ENCODE data around the gene EIF4A3. TPM values are rescaled to one million over a fixed set of nuclear protein-coding genes. Genes with fewer than 3 reads are reported as not detected.
"Not testable (repeated sequence)": the region's sequence is repeated elsewhere in the genome, so short reads cannot be mapped to it uniquely, and the experiment has no call there.

The EIF4A3 gene
- total RNA-seq, 1 donor from 2014 or later: 143 TPM

DNA sequence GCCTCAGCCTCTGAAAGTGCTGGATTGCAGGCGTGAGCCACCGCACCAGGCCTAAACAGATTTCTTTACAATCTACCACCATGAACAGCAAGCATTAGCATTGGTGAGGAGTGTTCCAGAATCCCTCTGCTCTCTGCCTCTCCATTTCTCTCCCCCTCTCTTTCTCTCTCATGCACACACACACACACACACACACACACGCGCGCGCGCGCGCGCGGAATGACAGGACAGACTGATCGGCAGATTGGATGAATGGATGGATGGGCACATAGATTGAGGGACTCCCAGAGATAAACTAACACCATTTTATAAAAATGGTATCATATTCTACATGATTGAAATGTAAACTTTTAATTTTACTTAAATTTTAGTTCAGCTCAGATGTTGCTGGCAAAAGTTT, 26.2 kb upstream of the EIF4A3 start:
- intact Hi-C loops (cut with micrococcal nuclease): no loop called here

DNA sequence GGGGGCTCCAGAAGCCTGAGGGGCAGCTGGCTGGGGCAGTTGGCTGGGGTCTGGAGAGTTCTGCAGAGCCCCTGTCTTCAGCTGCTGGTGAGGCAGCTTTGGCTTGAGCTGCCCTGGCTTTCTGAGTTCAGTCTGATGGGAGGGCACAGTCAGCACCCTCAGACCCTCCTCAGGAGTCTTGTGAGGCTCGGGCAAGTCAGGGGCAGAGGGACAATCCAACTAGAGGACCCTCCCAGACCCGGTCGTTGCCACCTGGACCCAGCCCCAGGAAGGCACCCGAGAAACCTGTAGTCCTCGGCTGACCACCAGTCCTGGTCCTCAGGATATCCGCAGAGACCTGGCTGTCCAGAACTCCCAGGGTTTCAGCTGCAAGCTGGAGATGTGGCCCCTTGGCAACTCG, 24.8 kb upstream of the EIF4A3 start:
- intact Hi-C loops (cut with micrococcal nuclease): no loop called here

DNA sequence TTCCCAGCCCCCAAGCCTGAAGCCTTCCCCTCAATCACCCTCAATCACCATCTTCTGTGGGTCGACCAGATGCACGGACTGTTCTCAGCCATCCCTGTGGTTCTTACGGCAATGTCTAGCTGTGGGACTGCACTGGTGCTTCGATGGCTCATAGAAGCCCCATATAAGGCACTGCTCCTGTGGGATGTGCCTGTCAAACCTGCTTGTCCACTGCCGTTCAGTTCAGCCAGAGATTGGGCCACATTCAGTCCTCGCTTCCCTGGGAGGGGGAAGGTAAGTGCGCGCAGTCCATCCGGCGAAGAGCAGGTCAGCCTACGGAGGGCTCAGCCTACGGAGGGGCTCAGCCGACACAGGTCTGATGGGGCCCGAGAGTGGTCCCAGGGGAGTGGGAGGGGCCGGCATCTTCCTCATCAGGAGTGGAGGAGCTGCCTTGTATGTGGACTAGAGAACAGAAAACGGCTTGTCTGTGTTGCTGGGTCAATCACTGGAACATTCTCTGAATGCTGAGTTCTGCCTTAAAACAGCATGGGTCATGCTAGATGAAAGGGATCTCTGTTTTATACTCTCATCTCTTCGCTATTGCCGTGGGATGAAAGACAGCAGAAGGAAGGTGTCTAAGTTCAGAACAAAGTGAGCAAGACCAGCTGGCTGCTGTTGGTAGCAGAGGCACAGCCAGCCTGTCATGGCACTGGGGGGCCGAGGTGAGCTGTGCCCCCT, 23.0 kb upstream of the EIF4A3 start, which contains the start of gene CARD14:
CARD14 (plus strand) TSS at position 247 of the 717 bp plus-strand sequence. CDS start 11,409 bp downstream, outside the sequence.
- intact Hi-C loops (cut with micrococcal nuclease): no loop called here

DNA sequence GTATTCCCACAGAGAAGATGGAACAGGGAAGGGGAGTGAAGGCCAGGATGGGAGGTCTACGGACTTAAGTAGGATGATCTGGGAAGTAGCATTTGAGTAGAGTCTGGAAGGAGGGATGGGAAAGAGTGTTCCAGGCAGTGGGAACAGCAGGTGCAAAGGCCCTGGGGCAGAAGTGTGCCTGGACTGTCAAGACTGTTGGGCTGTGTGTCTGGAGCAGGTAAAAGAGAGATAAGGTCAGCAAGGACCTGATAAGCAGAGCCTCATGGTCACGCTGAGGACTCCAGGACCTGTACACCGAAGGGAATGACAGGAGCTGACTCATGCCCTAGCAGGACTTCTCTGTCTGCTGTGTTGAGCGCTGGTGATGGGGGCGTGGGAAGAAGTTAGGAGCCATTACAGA, 22.2 kb upstream of the EIF4A3 start:
- intact Hi-C loops (cut with micrococcal nuclease): no loop called here

DNA sequence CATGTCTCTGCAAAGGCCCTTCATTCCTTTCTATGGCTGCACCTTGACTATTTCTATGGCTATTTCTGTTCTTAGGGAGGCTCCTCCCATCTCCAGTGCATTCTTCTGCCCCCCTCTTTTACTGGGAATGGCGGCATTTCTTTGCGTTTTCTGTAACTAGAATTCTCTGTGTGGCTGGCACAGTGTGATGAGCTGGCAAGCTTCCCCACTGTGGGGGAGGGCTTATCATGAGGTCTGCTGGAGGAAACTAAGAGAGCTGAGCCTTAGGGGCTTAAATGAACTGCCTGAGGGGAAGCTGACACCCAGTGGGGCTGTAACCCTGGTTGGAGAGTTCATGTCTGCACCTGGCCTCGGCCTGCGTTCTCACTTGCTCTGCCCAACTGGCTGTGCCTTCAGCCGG, 21.4 kb upstream of the EIF4A3 start:
- intact Hi-C loops (cut with micrococcal nuclease): no loop called here

DNA sequence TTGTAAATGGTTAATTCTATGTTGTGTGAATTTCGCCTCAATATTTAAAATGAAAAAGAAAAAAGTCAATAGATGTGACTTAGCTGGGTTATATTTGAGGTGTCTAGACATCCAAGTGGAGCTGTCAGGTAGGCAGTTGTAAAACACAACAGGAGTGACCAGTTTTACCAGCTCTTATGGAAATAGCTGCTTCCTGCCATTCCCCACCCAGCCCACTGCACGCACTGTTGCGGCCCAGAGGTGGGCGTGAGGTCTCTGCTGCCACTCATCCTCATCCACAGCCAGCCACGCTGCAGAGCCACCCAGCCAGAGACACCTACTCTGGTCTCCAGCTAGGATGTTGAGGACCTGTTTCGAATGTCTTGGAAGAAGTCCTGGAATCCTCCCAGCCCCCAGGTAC, 19.5 kb upstream of the EIF4A3 start:
- intact Hi-C loops (cut with micrococcal nuclease): no loop called here

DNA sequence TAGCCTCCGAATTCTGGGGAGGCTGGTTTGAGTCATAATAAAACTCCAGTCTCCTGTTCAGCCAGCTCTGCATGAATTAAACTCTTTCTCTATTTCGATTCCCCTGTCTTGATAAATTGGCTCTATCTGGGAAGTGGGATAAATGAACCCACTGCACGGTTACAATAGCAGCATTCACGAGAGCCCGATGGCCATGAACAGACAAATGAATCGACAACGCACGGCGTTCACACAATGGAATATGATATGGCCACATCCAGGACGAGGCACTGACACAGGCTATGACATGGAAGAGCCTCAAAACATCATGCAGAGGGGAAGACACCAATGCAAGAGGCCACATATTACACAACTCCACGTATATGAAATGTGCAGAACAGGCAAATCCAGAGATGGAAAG, 17.3 kb upstream of the EIF4A3 start:
- intact Hi-C loops (cut with micrococcal nuclease): no loop called here

DNA sequence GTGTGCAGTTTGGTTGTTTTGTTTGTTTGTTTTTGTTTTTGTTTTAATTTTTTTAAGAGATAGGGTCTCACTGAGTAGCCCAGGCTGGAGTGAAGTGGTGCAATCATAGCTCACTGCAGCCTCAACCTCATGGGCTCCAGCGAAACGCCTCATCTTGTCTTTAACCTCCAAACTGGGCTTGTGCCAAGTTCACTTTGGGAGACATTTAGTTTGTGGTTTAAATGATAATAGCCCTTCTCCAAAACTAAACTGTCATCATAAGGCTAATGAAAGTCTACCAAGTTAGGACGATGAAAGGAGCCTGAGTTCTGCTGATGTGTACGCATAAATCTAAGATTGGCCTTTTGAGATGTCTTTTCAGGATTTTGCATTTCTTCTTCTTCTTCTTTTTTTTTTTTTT, 16.4 kb upstream of the EIF4A3 start:
- intact Hi-C loops (cut with micrococcal nuclease): no loop called here

DNA sequence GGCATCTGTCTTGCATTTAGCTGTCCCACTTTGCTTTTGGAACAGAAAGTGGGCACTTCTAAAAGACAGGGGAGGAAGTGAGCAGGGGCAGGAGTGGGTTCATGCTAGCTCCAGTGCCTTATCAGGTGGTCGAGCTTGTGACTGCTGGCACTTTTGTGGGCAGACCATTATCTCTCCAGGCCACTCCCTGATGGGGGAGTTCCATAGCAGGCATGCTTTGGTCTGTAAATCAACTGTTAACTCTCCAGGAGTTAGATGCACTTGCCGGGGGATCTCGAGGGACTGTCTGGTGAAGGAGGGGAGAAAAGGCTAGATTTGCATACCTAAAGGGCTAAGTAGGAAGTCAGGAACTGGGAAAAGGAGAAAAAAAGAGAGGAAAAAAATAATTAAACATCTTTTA, 13.6 kb upstream of the EIF4A3 start:
- intact Hi-C loops (cut with micrococcal nuclease): no loop called here

DNA sequence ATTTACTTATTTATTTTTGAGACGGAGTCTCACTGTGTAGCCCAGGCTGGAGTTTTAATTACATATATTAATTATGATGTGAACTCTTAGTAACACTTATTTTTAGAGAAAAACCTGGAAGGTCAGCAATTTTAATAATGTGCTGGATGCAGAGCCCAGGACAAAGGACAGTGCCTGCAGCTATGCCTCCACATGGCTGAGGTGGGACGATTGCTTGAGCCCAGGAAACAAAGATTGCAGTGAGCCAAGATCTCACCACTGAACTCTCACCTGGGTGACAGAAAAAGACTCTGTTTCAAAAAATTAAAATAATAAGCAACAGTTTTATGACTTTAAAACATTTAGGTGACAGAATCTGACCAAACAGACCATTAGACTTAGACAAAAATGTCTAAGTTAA, 11.9 kb upstream of the EIF4A3 start:
- intact Hi-C loops (cut with micrococcal nuclease): no loop called here

DNA sequence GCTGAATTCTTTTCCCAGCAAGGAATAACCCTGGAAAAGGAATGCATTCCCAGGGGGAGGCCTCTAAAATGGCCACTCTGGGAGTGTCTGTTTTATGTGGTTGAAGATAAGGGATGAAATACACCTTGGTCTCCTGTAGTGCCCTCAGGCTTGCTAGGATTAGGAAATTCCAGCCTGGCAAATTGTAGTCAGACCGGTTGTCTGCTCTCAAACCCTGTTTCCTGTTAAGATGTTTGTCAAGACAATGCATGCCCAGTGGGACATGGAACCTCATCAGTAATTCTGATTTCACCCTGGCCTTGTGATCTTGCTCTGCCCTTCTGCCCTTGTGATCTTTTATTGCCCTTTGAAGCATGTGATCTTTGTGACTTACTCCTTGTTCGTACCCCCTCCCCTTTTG, 8.7 kb upstream of the EIF4A3 start:
- intact Hi-C loops (cut with micrococcal nuclease): not testable (repeated sequence)

DNA sequence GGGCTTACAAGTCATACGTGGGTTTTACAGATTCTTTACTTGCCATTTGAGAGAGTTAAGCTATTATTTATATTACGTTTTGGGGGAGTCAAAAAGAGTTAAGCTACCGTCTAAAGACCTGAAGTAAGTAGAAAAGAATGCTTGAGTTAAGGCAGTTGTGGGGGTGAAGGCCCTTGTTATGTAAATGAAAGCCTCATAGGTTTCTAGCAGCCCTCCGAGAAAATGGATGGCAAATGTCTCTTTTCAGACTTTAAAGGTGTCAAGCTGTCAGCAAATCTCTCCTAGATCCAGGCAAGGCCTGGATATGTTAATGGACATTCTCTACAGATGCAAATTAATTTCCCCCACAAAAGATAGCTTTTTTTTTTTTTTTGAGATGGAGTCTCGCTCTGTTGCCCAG, 7.2 kb upstream of the EIF4A3 start:
- intact Hi-C loops (cut with micrococcal nuclease): no loop called here

DNA sequence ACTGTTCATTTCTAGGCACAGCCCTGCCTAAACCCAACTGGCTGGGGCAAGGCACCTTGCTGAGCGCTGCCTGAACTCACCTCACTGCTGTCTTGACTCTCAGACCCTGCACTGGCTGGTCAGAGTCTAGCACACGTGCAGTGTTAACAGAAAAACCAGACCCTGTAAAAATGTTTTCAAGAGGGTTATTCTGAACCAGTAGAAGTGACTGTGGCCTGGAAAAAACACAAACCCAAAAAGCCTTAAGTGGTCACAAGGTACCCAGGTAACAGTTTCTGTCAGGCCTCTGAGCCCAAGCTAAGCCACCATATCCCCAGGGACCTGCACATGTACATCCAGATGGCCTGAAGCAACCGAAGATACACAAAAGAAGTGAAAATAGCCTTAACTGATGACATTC, 6.1 kb upstream of the EIF4A3 start:
- intact Hi-C loops (cut with micrococcal nuclease): no loop called here

DNA sequence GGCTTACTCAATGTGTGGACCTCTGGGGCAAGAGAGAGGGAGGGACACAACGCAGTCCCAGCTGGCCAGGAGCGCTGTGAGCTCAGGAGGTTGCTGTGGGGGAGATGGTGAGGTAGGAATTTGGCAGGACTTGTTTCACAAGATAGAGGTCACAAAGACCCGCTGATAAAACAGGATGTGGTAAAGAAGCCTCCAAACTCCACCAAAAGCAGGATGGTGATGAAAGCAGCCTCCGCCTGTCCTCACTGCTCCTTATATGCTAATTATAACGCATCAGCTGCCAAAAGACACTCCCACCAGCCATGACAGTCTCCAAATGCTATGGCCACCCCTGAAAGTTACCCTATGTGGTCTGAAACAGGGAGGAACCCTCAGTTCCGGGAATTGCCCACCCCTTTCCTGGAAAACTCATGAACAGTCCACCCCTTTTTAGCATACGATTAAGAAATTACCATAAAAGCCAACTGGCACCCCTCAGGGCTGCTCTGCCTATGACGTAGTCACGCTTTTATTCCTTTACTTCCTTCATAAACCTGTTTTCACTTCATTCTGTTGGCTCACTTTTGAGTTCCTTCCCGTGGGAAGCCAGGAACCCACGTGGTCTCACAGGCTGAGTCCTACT, 5.3 kb upstream of the EIF4A3 start:
- intact Hi-C loops (cut with micrococcal nuclease): no loop called here

DNA sequence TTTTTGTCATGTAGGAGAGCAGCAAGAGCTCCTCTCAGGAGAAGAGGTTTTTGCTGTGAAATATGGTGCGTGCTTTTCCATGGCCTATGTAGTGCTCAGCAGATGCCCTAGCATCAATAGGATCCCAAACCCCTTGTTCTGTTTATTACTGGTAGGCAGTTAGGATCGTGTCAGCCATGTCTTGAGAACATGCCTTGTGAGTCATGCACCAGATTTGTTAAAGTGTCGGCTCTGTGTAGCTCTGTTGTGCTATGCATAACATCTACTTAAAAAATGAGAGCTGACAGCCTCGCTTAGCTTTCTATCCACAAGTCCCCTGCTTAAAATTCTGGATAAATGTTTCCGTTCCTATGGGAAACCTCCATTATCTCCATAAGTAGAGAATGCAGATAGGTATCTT, 4.4 kb upstream of the EIF4A3 start:
- intact Hi-C loops (cut with micrococcal nuclease): no loop called here

DNA sequence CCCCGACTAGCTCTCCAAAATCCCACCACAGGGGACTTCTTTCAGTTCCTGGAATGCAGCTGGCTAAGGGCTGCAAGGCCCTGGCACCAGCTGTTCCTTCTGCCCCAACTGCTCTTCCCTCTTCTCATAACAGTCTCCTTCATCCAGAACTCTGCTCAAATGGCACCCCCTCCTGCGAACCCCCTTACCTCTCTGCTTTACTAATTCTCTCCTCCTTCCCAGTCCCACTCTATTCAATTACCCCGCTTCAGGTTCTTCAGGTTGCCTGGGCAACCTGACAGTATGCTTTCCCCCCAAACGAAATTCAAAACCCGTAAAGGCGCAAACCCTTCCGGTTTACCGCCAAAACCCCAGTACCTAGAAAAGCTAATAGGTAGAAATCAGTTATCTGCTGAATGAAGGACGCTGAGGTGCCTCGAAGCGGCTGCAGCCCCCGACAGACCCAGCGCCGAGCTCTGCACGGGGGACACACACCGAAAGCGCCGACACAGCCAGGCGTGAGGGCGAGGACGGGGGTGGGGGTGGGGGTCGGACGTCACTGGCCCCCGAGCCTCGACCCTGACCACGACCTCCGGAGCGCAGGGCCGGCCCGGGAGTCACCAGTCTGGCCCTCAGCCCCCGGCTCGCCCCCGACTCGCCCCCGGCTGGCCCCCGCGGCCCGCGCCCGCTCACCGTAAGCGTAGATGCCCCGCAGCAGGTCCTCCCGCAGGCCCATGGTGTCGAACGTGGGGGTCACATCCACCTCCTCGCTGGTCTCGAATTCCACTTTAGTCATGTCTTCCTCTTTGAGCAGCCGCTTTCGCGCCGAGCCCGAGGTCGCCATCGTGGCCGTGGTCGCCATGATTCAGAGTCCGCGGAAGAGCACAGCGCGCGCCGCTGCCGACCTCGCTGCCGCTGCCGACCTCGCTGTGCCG, 550 bp downstream of the EIF4A3 start:
- intact Hi-C loops (cut with micrococcal nuclease): loop anchor here (1.0 kb wide), 4 partner anchors 45 to 269 kb away; partner anchors contain the start of genes ENDOV and GAA

DNA sequence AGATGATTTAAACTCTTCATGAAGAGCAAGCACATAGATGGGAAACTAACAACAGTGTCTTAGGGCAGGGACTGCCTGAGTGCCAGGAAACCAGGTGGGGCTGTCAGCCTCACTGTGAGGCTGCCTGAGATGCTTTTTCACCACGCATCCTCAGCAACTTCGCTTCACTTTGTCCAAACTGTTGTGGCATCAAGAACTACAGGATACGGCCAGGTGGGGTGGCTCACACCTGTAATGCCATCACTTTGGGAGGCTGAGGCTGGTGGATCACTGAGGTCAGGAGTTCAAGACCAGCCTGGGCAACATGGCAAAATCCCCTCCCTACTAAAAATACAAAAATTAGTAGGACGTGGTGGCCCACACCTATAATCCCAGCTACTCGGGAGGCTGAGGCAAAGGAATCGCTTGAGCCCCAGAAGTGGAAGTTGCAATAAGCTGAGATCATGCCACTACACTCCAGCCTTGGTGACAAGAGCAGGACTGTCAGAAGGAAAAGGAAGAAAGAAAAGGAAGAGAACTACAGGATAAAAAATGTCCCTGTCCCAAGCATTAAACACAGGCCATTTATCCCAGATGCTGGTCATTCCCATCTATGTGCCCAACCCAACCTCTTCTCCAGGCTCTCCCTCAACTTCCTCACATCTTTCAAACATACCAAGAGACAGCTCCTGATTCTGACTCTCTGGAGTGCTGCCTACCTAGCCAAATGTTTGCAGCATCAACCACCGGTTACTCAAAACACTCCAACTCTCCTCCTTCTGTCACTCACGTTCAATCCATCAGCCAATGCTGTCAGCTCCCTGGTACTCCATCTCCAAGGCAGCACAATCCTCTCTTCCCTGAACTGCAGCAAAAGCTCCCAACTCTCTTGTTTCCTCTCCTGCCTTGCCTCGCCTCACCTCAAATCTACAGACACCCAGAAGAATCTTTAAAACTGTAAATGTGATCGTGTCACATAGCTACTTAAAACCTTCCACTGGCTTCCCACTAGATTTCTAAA, 1.6 kb downstream of the EIF4A3 start:
- intact Hi-C loops (cut with micrococcal nuclease): no loop called here

DNA sequence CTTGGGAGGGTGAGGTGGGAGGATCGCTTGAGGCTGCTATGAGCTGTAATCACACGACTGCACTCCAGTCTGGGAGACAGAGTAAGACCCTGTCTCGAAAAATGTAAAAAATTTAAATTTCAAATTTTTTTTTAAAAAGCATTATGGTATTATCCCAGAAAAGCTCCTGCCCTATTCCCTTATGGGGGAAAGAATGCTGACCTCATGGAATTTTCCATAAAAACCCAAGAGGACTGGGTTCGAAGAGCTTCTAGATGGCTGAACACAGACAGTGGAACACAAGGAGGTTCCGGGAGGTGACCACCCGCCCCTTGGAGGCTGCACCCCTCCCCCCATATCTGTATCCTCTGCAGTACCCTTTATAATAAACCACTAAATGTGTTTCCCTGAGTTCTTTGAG, 4.0 kb downstream of the EIF4A3 start:
- intact Hi-C loops (cut with micrococcal nuclease): no loop called here

DNA sequence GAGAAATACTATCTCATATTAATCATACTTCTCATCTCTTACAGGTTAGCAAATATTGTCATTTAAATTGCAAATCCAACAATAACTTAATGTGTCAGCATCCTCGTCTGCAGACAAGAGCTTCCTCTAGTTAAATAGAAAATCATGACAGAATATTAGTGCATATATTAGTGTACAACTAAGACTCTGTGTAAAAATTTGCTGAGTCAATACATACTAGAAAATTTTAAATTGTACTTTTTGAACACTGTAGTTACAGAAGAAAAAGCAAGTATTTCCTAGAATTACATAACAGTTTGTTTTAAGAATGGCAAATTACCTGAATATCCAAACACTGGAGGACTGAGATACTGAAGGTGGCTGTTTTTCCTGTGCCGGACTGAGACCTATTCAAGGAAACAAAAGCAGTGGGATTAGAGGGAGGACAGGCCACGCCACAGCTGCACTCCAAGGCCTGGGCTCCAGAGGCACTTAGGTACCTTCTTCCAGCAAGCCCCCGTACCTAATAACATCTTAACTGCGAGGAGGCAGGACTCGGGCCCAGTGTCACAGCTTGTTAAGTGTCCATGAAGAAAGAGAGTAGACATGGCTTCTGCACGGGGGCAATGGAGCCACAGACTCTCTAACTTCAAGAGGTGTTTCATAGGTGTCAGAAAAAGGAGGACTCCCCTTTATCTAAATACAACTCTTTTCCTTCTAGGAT, 5.3 kb downstream of the EIF4A3 start:
- intact Hi-C loops (cut with micrococcal nuclease): no loop called here

DNA sequence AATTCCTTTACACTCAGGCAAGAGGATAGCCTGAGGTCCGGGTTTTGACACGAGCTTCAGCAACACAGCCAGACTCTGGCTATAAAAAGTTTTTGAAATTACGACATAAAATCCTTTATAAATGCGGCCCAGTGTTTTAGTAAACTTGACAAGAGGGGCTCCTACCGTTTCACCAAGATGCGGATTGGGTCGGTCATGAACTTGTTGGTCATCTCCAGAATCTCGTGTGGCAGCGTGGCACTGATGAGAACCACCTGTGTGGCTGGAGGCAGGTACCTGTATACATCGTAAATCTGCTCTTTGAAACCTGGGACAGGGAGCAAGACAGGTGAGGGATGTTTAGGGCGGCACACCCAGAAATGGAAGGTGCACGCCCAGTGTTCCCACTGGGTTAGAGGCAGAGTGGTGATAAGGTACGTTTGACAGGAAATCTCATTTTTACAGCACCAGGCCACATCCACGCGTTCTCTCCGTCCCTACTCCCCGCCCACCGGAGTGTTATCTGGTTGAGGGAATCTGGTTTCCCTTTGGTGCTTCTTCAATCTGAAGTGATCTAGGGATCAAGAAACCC, 8.0 kb downstream of the EIF4A3 start:
- intact Hi-C loops (cut with micrococcal nuclease): no loop called here

All from T-helper 2 cell treated with Interferon-gamma antibody and Interleukin-4, amounts not matched to agents 100 ng/mL and 5 ng/mL, for 36 hours (primary cell).